Naive thymus-derived CD4-positive, alpha-beta T cell (primary cell): ENCODE results near the gene NANP. TPM values are rescaled to one million over a fixed set of nuclear protein-coding genes. Genes with fewer than 3 reads are reported as not detected.
"Not testable (repeated sequence)": the region's sequence is repeated elsewhere in the genome, so short reads cannot be mapped to it uniquely, and the experiment has no call there.

Experiments used
- ATAC-seq: fragments of 150-1000 bp; cut with Tn5 transposase; 2 replicates; pipeline ENCODE4 v1.10.0; 2021; ENCODE audit warnings: mild to moderate bottlenecking, moderate library complexity
- CTCF ChIA-PET: fragments of 350-600 bp; sonication (Branson Sonifier 250); formaldehyde crosslinking; loops from one replicate; lab custom pipeline; 2021; ENCODE audit warnings: antibody characterized with exemption; lab: Charles Lee
- POLR2A ChIA-PET: fragments of 350-600 bp; sonication (Branson Sonifier 250); formaldehyde crosslinking; loops from one replicate; lab custom pipeline; 2021; ENCODE audit warnings: antibody characterized with exemption, inconsistent platforms; lab: Charles Lee
- DNase-seq, 9 donors: peaks; one replicate each; pipeline versions ENCODE4 v3.0.0 to v3.0.0-alpha.2; 2020 to 2022; ENCODE audit warnings: mixed read lengths in 1 of 9
- H3K27ac ChIP-seq: one replicate; pipeline ENCODE4 v1.7.0; 2013; ENCODE audit warnings: mild to moderate bottlenecking, low read depth, low read length, moderate library complexity
- H3K27me3 ChIP-seq, 2 donors: one replicate each; pipeline ENCODE4 v1.7.0; 2013; ENCODE audit warnings: low read length in 2 of 2, mild to moderate bottlenecking in 2 of 2, moderate library complexity in 2 of 2; ENCODE audit not compliant: control insufficient read depth in 2 of 2, insufficient read depth in 2 of 2
- H3K36me3 ChIP-seq, 3 experiments: 1 replicate in 2 of 3; 2 replicates in 1 of 3; pipeline ENCODE4 v1.7.0; 2013; ENCODE audit warnings: low read length in 3 of 3, mild to moderate bottlenecking in 3 of 3, moderate library complexity in 1 of 3; ENCODE audit not compliant: insufficient read depth in 3 of 3, control insufficient read depth in 2 of 3
- H3K4me1 ChIP-seq, 2 donors: one replicate each; pipeline ENCODE4 v1.7.0; 2013; ENCODE audit warnings: low read length in 2 of 2, mild to moderate bottlenecking in 2 of 2, moderate library complexity in 1 of 2; ENCODE audit not compliant: control insufficient read depth in 2 of 2, insufficient read depth in 2 of 2
- H3K4me3 ChIP-seq: 2 replicates; pipeline ENCODE4 v1.7.0; 2013; ENCODE audit warnings: mild to moderate bottlenecking, low read length
- H3K9me3 ChIP-seq, 3 experiments: 1 replicate in 2 of 3; 2 replicates in 1 of 3; pipeline ENCODE4 v1.7.0; 2013; ENCODE audit warnings: low read length in 3 of 3; ENCODE audit not compliant: control insufficient read depth in 2 of 3
- H3K27ac Mint-ChIP-seq, 9 donors: one replicate each; pipeline ENCODE4 v1.8.0; 2020 to 2022; ENCODE audit warnings: mixed read lengths in 9 of 9, mild to moderate bottlenecking in 8 of 9, moderate library complexity in 5 of 9, inconsistent platforms in 2 of 9
- H3K27me3 Mint-ChIP-seq, 5 donors: one replicate each; pipeline ENCODE4 v1.8.0; 2021 to 2022; ENCODE audit warnings: mixed read lengths in 5 of 5, mild to moderate bottlenecking in 1 of 5
- H3K36me3 Mint-ChIP-seq, 5 donors: one replicate each; pipeline ENCODE4 v1.8.0; 2020 to 2022; ENCODE audit warnings: mixed read lengths in 5 of 5, mild to moderate bottlenecking in 3 of 5, inconsistent platforms in 1 of 5
- H3K4me1 Mint-ChIP-seq, 7 donors: one replicate each; pipeline ENCODE4 v1.8.0; 2020 to 2022; ENCODE audit warnings: mixed read lengths in 7 of 7, mild to moderate bottlenecking in 3 of 7, inconsistent platforms in 1 of 7
- H3K4me3 Mint-ChIP-seq, 10 donors: one replicate each; pipeline ENCODE4 v1.8.0; 2020 to 2022; ENCODE audit warnings: mild to moderate bottlenecking in 10 of 10, mixed read lengths in 10 of 10, moderate library complexity in 6 of 10, inconsistent platforms in 2 of 10
- H3K9me3 Mint-ChIP-seq, 11 donors: one replicate each; pipeline ENCODE4 v1.8.0; 2020 to 2022; ENCODE audit warnings: mixed read lengths in 11 of 11, mild to moderate bottlenecking in 4 of 11, inconsistent platforms in 1 of 11, moderate library complexity in 1 of 11
- intact Hi-C, 2 donors: fragments of 100-400 bp; cut with micrococcal nuclease; formaldehyde crosslinking; loops; one replicate each; pipeline ENCODE4 v1.15.1; 2023
- polyA plus RNA-seq, 2 donors: library from polyadenylated mRNA; unstranded; fragments of 300-500 nt; fragmentation: Illumina TruSeq; gene quantifications; one replicate each; pipeline ENCODE4 v1.2.3, GENCODE V29; 2021
- total RNA-seq, 6 experiments: library from RNA in 5 of 6; stranded (reverse) in 5 of 6; gene quantifications; 1 replicate in 5 of 6; 2 replicates in 1 of 6; pipeline ENCODE4 v1.2.3 and lab custom pipeline; 2021 to 2026

The NANP gene
- total and polyA plus RNA-seq, 7 experiments from 2014 or later: 0.75 to 7.0 (median 1.6) TPM

DNA sequence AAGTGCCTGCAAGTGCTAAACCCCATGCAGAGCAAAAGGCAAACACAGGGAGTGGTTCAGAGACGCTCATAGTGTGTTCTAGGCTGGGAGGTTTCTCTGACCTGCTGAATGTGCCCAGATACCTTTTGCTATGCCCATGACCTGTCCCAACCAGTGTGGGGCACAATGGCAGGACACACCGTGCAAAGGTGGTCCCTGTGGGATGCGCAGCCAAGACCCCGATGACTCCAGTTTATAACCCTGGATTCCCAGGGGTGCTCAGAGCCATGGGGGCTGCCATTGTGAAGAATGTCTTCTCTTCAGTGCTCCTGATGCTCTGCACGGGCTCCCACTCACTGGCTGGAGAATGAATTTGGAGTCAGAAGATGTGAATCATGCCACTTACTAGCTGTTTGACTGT is 36.3 kb downstream of the NANP start:
- Mint-ChIP-seq H3K27ac (no peak overlapping the region), H3K36me3 (peaks cover 0 to 6% (median 0%) of the 10 kb centered on the region in 5 donors)

DNA sequence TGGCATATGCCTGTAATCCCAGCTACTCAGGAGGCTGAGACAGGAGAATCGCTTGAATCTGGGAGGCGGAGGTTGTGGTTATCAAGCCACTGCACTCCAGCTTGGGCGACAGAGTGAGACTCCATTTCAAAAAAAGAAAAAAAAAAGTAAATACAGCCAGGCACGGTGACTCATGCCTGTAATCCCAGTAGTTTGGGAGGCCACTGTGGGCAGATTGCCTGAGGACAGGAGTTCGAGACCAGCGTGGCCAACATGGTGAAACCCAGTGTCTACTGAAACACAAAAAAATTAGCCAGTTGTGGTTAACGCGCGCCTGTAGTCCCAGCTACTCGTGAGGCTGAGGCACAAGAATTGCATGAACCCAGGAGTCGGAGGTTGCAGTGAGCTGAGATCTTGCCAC is 36.9 kb downstream of the NANP start:
- no peak overlapping the region for H3K4me3 Mint-ChIP-seq
- H3K27ac ChIP-seq: no peak overlapping the region
- H3K27me3 Mint-ChIP-seq: peaks cover 0 to 21% (median 15%) of the 10 kb centered on the region in 5 donors
- no peak overlapping the region for H3K4me3 ChIP-seq
- ChIA-PET CTCF (no interaction called here), POLR2A (no interaction called here)
- intact Hi-C loops: no loop called here
- H3K9me3 ChIP-seq: no peaks in the 10 kb centered on the region
- H3K4me1 ChIP-seq: no peaks in the 10 kb centered on the region
- peaks cover 0 to 19% (median 8%) of the 10 kb centered on the region in 7 donors for H3K4me1 Mint-ChIP-seq
- DNase-seq (no peak), ATAC-seq (no peak)
- no peaks in the 10 kb centered on the region for H3K27me3 ChIP-seq
- H3K36me3 Mint-ChIP-seq: peaks cover 0 to 6% (median 0%) of the 10 kb centered on the region in 5 donors
- peaks cover 0 to 3% (median 0%) of the 10 kb centered on the region in 11 donors for H3K9me3 Mint-ChIP-seq
- no peaks in the 10 kb centered on the region for H3K36me3 ChIP-seq
- H3K27ac Mint-ChIP-seq: no peak overlapping the region

More for the DNA sequence above, 36.3 kb downstream of the NANP start:
- Histone ChIP-seq H3K4me3 (no peak overlapping the region), H3K4me1 (no peaks in the 10 kb centered on the region), H3K27ac (no peak overlapping the region), H3K27me3 (no peaks in the 10 kb centered on the region), H3K36me3 (no peaks in the 10 kb centered on the region), H3K9me3 (no peaks in the 10 kb centered on the region)
- H3K27me3 Mint-ChIP-seq: peaks cover 0 to 19% (median 13%) of the 10 kb centered on the region in 5 donors
- peaks cover 0 to 19% (median 8%) of the 10 kb centered on the region in 7 donors for H3K4me1 Mint-ChIP-seq
- H3K9me3 Mint-ChIP-seq: peaks cover 0 to 3% (median 0%) of the 10 kb centered on the region in 11 donors
- DNase-seq: no peak
- peak overlapping the region in 1 of 10 donors; percentile 22 for H3K4me3 Mint-ChIP-seq
- no peak for ATAC-seq
- ChIA-PET POLR2A (no interaction called here), CTCF (no interaction called here)
- intact Hi-C loops: no loop called here

DNA sequence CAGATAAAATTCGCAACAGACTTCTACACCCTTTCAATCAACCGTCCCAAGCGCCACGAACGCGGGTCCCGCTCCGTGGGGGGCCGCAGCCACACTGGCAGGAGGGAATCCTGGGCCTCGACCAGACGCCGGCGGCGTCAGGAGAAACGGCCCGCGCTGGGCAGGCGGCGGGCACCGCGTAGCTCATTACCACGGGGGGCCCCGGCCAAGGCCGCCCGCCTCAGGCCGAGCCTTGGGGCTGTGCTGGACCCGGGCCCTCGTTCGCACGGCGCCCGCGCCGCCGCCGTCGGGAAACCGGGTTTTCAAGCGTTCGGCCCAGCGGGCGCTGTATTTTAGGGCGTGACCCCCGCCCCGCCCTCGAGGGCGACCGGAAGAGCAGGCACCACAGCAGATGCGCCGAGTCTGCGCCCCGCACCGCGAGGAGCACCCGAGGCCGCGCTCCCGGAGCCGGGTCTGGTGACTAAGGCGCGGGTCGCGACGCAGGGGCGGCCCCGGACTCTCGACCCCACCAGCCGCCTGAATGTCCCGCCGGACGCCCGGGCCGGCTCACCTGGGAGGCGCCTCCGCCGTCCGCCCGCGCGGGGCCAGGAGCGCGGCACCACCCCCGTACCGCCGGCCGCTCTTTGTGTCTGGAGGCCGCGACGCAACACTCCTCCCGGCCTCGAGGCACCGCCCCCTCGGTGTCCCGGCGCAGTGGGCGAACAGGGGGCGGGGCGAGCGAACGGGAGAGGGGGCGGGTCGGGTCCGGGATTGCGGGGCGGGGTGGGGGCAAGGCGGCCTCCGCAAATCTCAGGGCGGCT is 38.7 kb downstream of the NANP start, which contains the start of gene NINL:
TSS of gene NINL (minus strand) at position 627 of the 800 bp plus-strand sequence. CDS start 58,944 bp downstream, outside the sequence.
- ChIA-PET POLR2A (no interaction called here), CTCF (no interaction called here)
- Histone ChIP-seq H3K4me3 (peak within 1 kb of the TSS; percentile 50), H3K4me1 (no peaks in the 10 kb centered on the region), H3K27ac (peak within 1 kb of the TSS; percentile 33), H3K9me3 (no peaks in the 10 kb centered on the region), H3K36me3 (no peaks in the 10 kb centered on the region), H3K27me3 (no peaks in the 10 kb centered on the region)
- DNase-seq (peak; percentile 6 to 64 (median 47)), ATAC-seq (peak; percentile 84)
- Mint-ChIP-seq H3K36me3 (peaks cover 0 to 6% (median 0%) of the 10 kb centered on the region in 5 donors), H3K9me3 (peaks cover 0 to 3% (median 0%) of the 10 kb centered on the region in 11 donors), H3K27me3 (peaks cover 0 to 21% (median 15%) of the 10 kb centered on the region in 5 donors), H3K4me1 (peaks cover 0 to 19% (median 8%) of the 10 kb centered on the region in 7 donors), H3K27ac (peak within 1 kb of the TSS in 8 of 9 donors; percentile 9 to 86 (median 62)), H3K4me3 (peak within 1 kb of the TSS; percentile 68 to 91 (median 80))
- intact Hi-C loops: loop anchor here (1.0 to 5.0 kb wide), 5 partner anchors 38 to 388 kb away; partner anchors contain the start of genes ENTPD6 (in 1 of the 2), NANP (in 1 of the 2) and ZNF337 (in 1 of the 2)

DNA sequence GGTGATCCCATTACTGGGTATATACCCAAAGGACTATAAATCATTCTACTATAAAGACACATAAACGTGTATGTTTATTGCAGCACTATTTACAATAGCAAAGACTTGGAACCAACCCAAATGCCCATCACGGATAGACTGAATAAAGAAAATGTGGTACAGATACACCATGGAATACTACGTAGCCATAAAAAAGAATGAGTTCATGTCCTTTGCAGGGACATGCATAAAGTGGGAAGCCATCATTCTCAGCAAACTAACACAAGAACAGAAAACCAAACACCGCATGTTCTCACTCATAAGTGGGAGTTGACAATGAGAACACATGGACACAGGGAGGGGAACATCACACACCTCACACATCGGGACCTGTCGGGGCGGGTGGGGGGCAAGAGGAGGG is 40.2 kb downstream of the NANP start:
- peaks cover 0 to 25% (median 15%) of the 10 kb centered on the region in 5 donors for H3K27me3 Mint-ChIP-seq
- POLR2A ChIA-PET, H3K36me3 Mint-ChIP-seq, CTCF ChIA-PET, DNase-seq, H3K9me3 Mint-ChIP-seq, H3K4me1 ChIP-seq, H3K4me3 ChIP-seq, ATAC-seq, H3K36me3 ChIP-seq, H3K27ac ChIP-seq, H3K27me3 ChIP-seq, H3K9me3 ChIP-seq: not testable (repeated sequence)
- H3K4me1 Mint-ChIP-seq: peaks cover 0 to 19% (median 8%) of the 10 kb centered on the region in 7 donors
- H3K27ac Mint-ChIP-seq: peak overlapping the region in 1 of 9 donors; percentile 51
- intact Hi-C loops: loop anchor here in 1 of 2 donors (5.0 kb wide), 1 partner anchor 386 kb away; the partner anchor contains the start of gene ENTPD6
- peak overlapping the region; percentile 29 to 70 (median 63) for H3K4me3 Mint-ChIP-seq

DNA sequence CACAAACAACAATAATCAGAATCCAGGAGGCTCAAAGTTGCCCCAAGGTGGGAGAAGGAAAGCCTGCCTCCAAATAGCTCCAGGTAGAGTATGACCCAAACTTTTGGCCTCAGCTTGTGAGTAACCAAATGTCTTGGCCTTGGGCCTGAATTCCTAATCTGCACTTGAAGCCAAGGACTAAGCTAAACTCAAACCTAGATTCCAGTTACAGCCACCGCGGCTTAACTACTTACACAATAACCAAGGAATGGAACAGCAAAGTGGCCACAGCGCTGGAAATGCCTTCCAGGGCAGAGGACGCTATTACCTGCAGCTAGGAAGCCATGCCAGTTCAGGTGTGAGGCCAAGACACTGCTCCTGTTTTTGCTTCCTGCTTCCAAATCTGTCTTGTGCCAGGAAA is 43.1 kb downstream of the NANP start:
- DNase-seq: no peak
- ChIA-PET POLR2A (interaction anchor here (0.6 to 0.8 kb wide), 2 partner anchors 11 to 184 kb away, joined by 3 to 7 read pairs; no protein-coding TSS in a partner anchor), CTCF (interaction anchor here (0.5 kb wide), 1 partner anchor 40 kb away, joined by 6 read pairs; no protein-coding TSS in a partner anchor)
- Mint-ChIP-seq H3K27ac (no peak overlapping the region), H3K4me1 (peaks cover 0 to 23% (median 8%) of the 10 kb centered on the region in 7 donors), H3K27me3 (peaks cover 0 to 25% (median 11%) of the 10 kb centered on the region in 5 donors), H3K4me3 (no peak overlapping the region), H3K36me3 (peaks cover 0 to 8% (median 0%) of the 10 kb centered on the region in 5 donors), H3K9me3 (peaks cover 0 to 3% (median 0%) of the 10 kb centered on the region in 11 donors)
- Histone ChIP-seq H3K4me3 (no peak overlapping the region), H3K9me3 (no peaks in the 10 kb centered on the region), H3K36me3 (no peaks in the 10 kb centered on the region), H3K27ac (no peak overlapping the region), H3K27me3 (no peaks in the 10 kb centered on the region), H3K4me1 (no peaks in the 10 kb centered on the region)
- ATAC-seq: no peak
- intact Hi-C loops: loop anchor here in 1 of 2 donors (5.0 kb wide), 1 partner anchor 383 kb away; the partner anchor contains the start of gene ENTPD6

DNA sequence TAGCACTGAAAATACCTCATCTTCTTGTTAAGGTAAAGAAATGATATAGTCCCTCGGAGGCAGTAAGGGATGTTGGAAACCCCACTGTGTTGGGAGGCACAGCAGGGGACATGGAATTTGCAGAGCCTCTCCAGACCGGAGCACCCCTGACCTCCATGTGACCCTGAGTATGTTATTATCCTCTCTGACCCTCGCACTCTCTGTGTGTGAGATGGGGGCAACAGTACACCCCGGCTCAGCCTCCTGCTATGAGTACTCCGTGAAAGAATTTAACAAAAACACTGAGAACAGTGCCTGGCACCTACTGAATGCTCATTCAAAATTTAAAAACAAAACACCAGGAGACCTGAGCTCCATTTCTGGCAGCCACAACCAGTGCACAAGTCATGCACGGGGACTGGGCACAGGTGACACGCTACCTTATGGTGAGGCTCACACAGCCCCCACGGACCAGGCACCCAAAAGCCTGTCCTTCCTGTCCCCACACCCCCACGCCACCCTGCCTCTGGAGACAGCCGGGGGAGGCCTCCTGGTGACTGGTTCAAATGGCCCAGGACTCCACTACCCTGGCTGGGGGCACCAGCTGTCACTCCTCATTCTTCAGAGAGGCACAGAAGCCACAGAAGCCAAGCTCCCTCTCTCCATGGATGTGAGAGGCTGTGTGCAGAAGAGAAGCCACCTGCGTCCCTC is 44.6 kb downstream of the NANP start:
- Mint-ChIP-seq H3K27me3 (peaks cover 0 to 19% (median 8%) of the 10 kb centered on the region in 5 donors), H3K4me1 (peaks cover 0 to 18% (median 4%) of the 10 kb centered on the region in 7 donors), H3K4me3 (no peak overlapping the region), H3K9me3 (peaks cover 0 to 3% (median 0%) of the 10 kb centered on the region in 11 donors), H3K27ac (no peak overlapping the region), H3K36me3 (peaks cover 0 to 10% (median 4%) of the 10 kb centered on the region in 5 donors)
- Histone ChIP-seq H3K27ac (no peak overlapping the region), H3K36me3 (no peaks in the 10 kb centered on the region), H3K27me3 (no peaks in the 10 kb centered on the region), H3K9me3 (no peaks in the 10 kb centered on the region), H3K4me3 (no peak overlapping the region), H3K4me1 (no peaks in the 10 kb centered on the region)
- DNase-seq (no peak), ATAC-seq (no peak)
- intact Hi-C loops: no loop called here
- ChIA-PET POLR2A (no interaction called here), CTCF (no interaction called here)
